NCI-H128 (cell line): Measurements from ENCODE around the gene CX3CL1.

Experiments
- DNase-seq: peaks from one replicate; lab custom pipeline; 2025; ENCODE audit not compliant: unreplicated experiment; lab: John Stamatoyannopoulos, UW

CX3CL1 gene

GRCh38 chr16:57403965-57404817 is 31.9 kb downstream of the CX3CL1 start, which contains the start of gene CCL17:
Gene CCL17, plus strand, starts transcription at chr16:57404767. Its CDS starts 9,166 bp downstream, at chr16:57413933.
- no peak for DNase-seq

GRCh38 chr16:57405097-57405496 is 32.8 kb downstream of the CX3CL1 start:
- DNase-seq, result no peak

GRCh38 chr16:57406881-57407280 is 34.6 kb downstream of the CX3CL1 start:
- no peak for DNase-seq

- no peak for DNase-seq
These were observed 35.4 kb downstream of the CX3CL1 start for GRCh38 chr16:57407521-57408353.

GRCh38 chr16:57409065-57409464 is 36.8 kb downstream of the CX3CL1 start:
- DNase-seq, result no peak

GRCh38 chr16:57409870-57410587 is 37.7 kb downstream of the CX3CL1 start:
- DNase-seq, result no peak

GRCh38 chr16:57411362-57411976 is 39.2 kb downstream of the CX3CL1 start:
- DNase-seq, result no peak

- no peak for DNase-seq
These were observed 40.3 kb downstream of the CX3CL1 start for GRCh38 chr16:57412584-57412983.

GRCh38 chr16:57413301-57413730 is 41.0 kb downstream of the CX3CL1 start:
- no peak for DNase-seq

GRCh38 chr16:57413733-57414132 is 41.4 kb downstream of the CX3CL1 start:
- DNase-seq, result no peak

- DNase-seq, result no peak
These were observed 43.8 kb downstream of the CX3CL1 start for GRCh38 chr16:57416084-57416483.

GRCh38 chr16:57419506-57419905 is 47.2 kb downstream of the CX3CL1 start:
- no peak for DNase-seq

- peak; percentile 17 for DNase-seq
These were observed 50.0 kb downstream of the CX3CL1 start for GRCh38 chr16:57422026-57422944.

GRCh38 chr16:57423152-57423551 is 50.9 kb downstream of the CX3CL1 start:
- DNase-seq, result no peak

GRCh38 chr16:57424583-57424982 is 52.3 kb downstream of the CX3CL1 start:
- DNase-seq, result no peak

- DNase-seq, result no peak
These were observed 54.1 kb downstream of the CX3CL1 start for GRCh38 chr16:57426356-57426755.

- no peak for DNase-seq
These were observed 55.0 kb downstream of the CX3CL1 start for GRCh38 chr16:57427307-57427706.

GRCh38 chr16:57427824-57428223 is 55.5 kb downstream of the CX3CL1 start:
- DNase-seq, result no peak

GRCh38 chr16:57430955-57431354 is 58.7 kb downstream of the CX3CL1 start:
- no peak for DNase-seq

GRCh38 chr16:57432505-57432904 is 60.2 kb downstream of the CX3CL1 start:
- DNase-seq, result no peak
